Skeletal muscle tissue (tissue), 2 donors: ENCODE results near the gene SCARF2. TPM values are rescaled to one million over a fixed set of nuclear protein-coding genes. Genes with fewer than 3 reads are reported as not detected.

Experiments
- small RNA-seq: library from RNA; depleted of rRNA; stranded (forward); fragments of <200 nt; gene quantifications from one replicate; pipeline ENCODE3, GENCODE V24; 2014
- total RNA-seq: library from RNA; depleted of rRNA; stranded (reverse); fragments of >200 nt; gene quantifications from one replicate; pipeline ENCODE4 v1.2.3, GENCODE V29; 2014

Gene SCARF2
- total RNA-seq, 1 donor from 2014 or later = 7.8 TPM

Small RNA genes within 50 kb of the gene (small RNA-seq; reads per million reads assigned to genes)
- gene RF00019 (not detected), gene RN7SL812P (not detected), gene RNU6-225P (not detected), gene RNY1P9 (0.39 reads per million, percentile 50 among the genes with 10 or more reads in this experiment)

Other genes starting within 250 kb of the SCARF2 start
- gene RTN4R, start 169.5 kb downstream of the SCARF2 start, total RNA-seq = 2.6 TPM
- gene DGCR6L, start 117.8 kb downstream of the SCARF2 start, total RNA-seq = 38.6 TPM
- 9.9 TPM for gene ZNF74, start 43.7 kb downstream of the SCARF2 start, total RNA-seq
- 35.5 TPM for gene KLHL22, start 58.0 kb upstream of the SCARF2 start, total RNA-seq
- gene MED15, start 69.8 kb upstream of the SCARF2 start, total RNA-seq = 16.7 TPM